K562 (cell line): ENCODE measurements around the gene KCNK10. TPM values are rescaled to one million over a fixed set of nuclear protein-coding genes. Genes with fewer than 3 reads are reported as not detected.

Experiments
- ATAC-seq: fragments of 200-7000 bp; cut with Tn5 transposase; 3 replicates; pipeline ENCODE4 v1.9.1; 2020; ENCODE audit warnings: moderate library complexity
- BruUV-seq: library from RNA; stranded (reverse); fragments of 400-500 nt; replicated peaks from 2 replicates; lab custom pipeline; 2021; lab: Mats Ljungman, UMichigan
- CTCF ChIA-PET: fragments of 300-600 bp; formaldehyde crosslinking; extraction: SDS; loops from one replicate; lab custom pipeline; 2021; ENCODE audit warnings: low intra/inter-chr PET ratio; lab: Yijun Ruan, JAX
- POLR2A ChIA-PET: fragments of 300-600, 350-650 bp; sonication (Branson Sonifier 250); formaldehyde crosslinking; extraction: SDS; loops from one replicate; lab custom pipeline; 2021; ENCODE audit warnings: antibody characterized with exemption, inconsistent platforms; lab: Yijun Ruan, JAX
- DNase-seq, 4 experiments: peaks; one replicate each; pipeline versions ENCODE4 v3.0.0 to v3.0.0-alpha.2; 2011 to 2018; ENCODE audit warnings: low spot score in 3 of 4, mixed read lengths in 3 of 4; ENCODE audit errors: extremely low read depth in 1 of 4
- FAIRE-seq: peaks from 2 replicates; lab custom pipeline; 2011; peaks lifted over from hg19 to GRCh38; lab: Jason Lieb, UNC
- H2AFZ ChIP-seq: 2 replicates; pipeline ENCODE4 v1.6.0; 2011; ENCODE audit warnings: low read depth, low read length, control low read depth, inconsistent platforms
- H3K27ac ChIP-seq: fragments of 200-600 bp; 3 replicates; pipeline ENCODE4 v1.8.0; 2011; ENCODE audit warnings: low read depth, mild to moderate bottlenecking, control low read depth, inconsistent platforms, low read length, moderate library complexity, mixed read lengths; ENCODE audit errors: extremely low read depth
- H3K27me3 ChIP-seq, 2 experiments: fragments of 300-600 bp in 1 of 2; 2 replicates in 1 of 2; 3 replicates in 1 of 2; pipeline versions ENCODE4 v1.6.0 to v1.8.0; 2011; ENCODE audit warnings: inconsistent platforms in 2 of 2, low read length in 2 of 2, mild to moderate bottlenecking in 1 of 2, mixed read lengths in 1 of 2, moderate library complexity in 1 of 2; ENCODE audit not compliant: control insufficient read depth in 2 of 2, insufficient read depth in 2 of 2
- H3K36me3 ChIP-seq: fragments of 300-600 bp; 3 replicates; pipeline ENCODE4 v1.8.0; 2011; ENCODE audit warnings: mild to moderate bottlenecking, low read length, inconsistent platforms; ENCODE audit not compliant: control insufficient read depth, insufficient read depth
- H3K4me1 ChIP-seq, 2 experiments: fragments of 200-600 bp in 1 of 2; replicated peaks in 1 of 2; 2 replicates in 1 of 2; 3 replicates in 1 of 2; pipeline versions ENCODE4 v1.5.1 to v1.8.0; 2011; ENCODE audit warnings: inconsistent platforms in 2 of 2, low read length in 2 of 2, mild to moderate bottlenecking in 1 of 2, mixed read lengths in 1 of 2, moderate library complexity in 1 of 2; ENCODE audit not compliant: control insufficient read depth in 2 of 2, insufficient read depth in 2 of 2
- H3K4me2 ChIP-seq: 2 replicates; pipeline ENCODE4 v1.6.1; 2011; ENCODE audit warnings: low read length, control low read depth, inconsistent platforms, mixed read lengths; ENCODE audit not compliant: insufficient read depth
- H3K4me3 ChIP-seq: fragments of 200-600 bp; sonication (generic), shearing (Covaris generic); 2 replicates; pipeline ENCODE4 v1.5.1; 2016; ENCODE audit warnings: control low read depth, inconsistent platforms
- H3K79me2 ChIP-seq: fragments of 200-600 bp; 3 replicates; pipeline ENCODE4 v1.8.0; 2011; ENCODE audit warnings: low read length, inconsistent platforms; ENCODE audit not compliant: control insufficient read depth, insufficient read depth
- H3K9ac ChIP-seq, 2 experiments: 2 replicates each; pipeline versions ENCODE4 v1.6.0 to v1.6.1; 2011; ENCODE audit warnings: low read depth in 2 of 2, low read length in 2 of 2, control low read depth in 1 of 2, inconsistent platforms in 1 of 2, mild to moderate bottlenecking in 1 of 2, mixed read lengths in 1 of 2; ENCODE audit not compliant: insufficient read depth in 1 of 2
- H3K9me1 ChIP-seq: one replicate; pipeline ENCODE4 v1.6.0; 2011; ENCODE audit warnings: inconsistent platforms, mild to moderate bottlenecking, low read length, moderate library complexity; ENCODE audit not compliant: control insufficient read depth, insufficient read depth
- H3K9me3 ChIP-seq: replicated peaks from 2 replicates; pipeline ENCODE4 v1.5.1; 2011; ENCODE audit warnings: low read depth, low read length, inconsistent platforms; ENCODE audit not compliant: control insufficient read depth, insufficient read depth
- H4K20me1 ChIP-seq: replicated peaks from 2 replicates; pipeline ENCODE4 v1.6.1; 2011; ENCODE audit warnings: low read length, inconsistent platforms, mixed read lengths; ENCODE audit not compliant: control insufficient read depth, insufficient read depth
- ATF6 ChIP-seq: sonication (generic); formaldehyde crosslinking; IDR thresholded peaks from 2 replicates; pipeline ENCODE4 v1.4.0; 2020; ENCODE audit warnings: mild to moderate bottlenecking, missing genetic modification reagents
- BCOR ChIP-seq: fragments of 450-650 bp; IDR thresholded peaks from 2 replicates; pipeline ENCODE4 v1.6.1; 2016
- BHLHE40 ChIP-seq: IDR thresholded peaks from 2 replicates; pipeline ENCODE4 v1.6.1; 2011; ENCODE audit warnings: low read length, improper control_type of control experiment
- KDM1A ChIP-seq, 2 experiments: fragments of 450-650 bp; IDR thresholded peaks; 2 replicates each; pipeline ENCODE4 v1.6.1; 2016; ENCODE audit warnings: mild to moderate bottlenecking in 2 of 2
- KDM2B ChIP-seq: fragments of 250-450 bp; sonication (Bioruptor Pico); IDR thresholded peaks from 2 replicates; pipeline ENCODE4 v1.8.0; 2021; ENCODE audit warnings: mild to moderate bottlenecking, moderate library complexity
- KDM4B ChIP-seq, 2 experiments: fragments of 450-650 bp in 1 of 2; sonication (generic) in 1 of 2; IDR thresholded peaks; 2 replicates each; pipeline ENCODE4 v1.6.1; 2016 to 2017; ENCODE audit warnings: borderline replicate concordance in 2 of 2, antibody characterized with exemption in 1 of 2, low read depth in 1 of 2, mild to moderate bottlenecking in 1 of 2
- RBM39 ChIP-seq: fragments of 200-400 bp; formaldehyde crosslinking; optimal IDR thresholded peaks from 2 replicates; pipeline ENCODE3; 2018; ENCODE audit warnings: low read depth, low read length
- TAF15 ChIP-seq: fragments of 200-400 bp; formaldehyde crosslinking; IDR thresholded peaks from 2 replicates; pipeline ENCODE4 v1.6.1; 2017; ENCODE audit warnings: mild to moderate bottlenecking, low read depth, low read length, moderate library complexity
- ZBTB34 ChIP-seq: fragments of 250-450 bp; sonication (Bioruptor Pico); IDR thresholded peaks from 2 replicates; pipeline ENCODE4 v1.8.0; 2021; ENCODE audit warnings: mild to moderate bottlenecking, moderate library complexity
- ZFP30 ChIP-seq: fragments of 250-450 bp; sonication (Bioruptor Pico); IDR thresholded peaks from 2 replicates; pipeline ENCODE4 v1.8.0; 2022; ENCODE audit warnings: moderate library complexity, mild to moderate bottlenecking, inconsistent platforms, borderline replicate concordance
- ZNF174 ChIP-seq: fragments of 250-450 bp; sonication (Bioruptor Pico); IDR thresholded peaks from 2 replicates; pipeline ENCODE4 v1.4.0; 2020; ENCODE audit warnings: mild to moderate bottlenecking
- ZNF23 ChIP-seq: fragments of 250-450 bp; sonication (Bioruptor Pico); IDR thresholded peaks from 2 replicates; pipeline ENCODE4 v1.4.0; 2020; ENCODE audit warnings: mild to moderate bottlenecking
- ZZZ3 ChIP-seq: fragments of 450-650 bp; IDR thresholded peaks from 2 replicates; pipeline ENCODE4 v1.6.1; 2016; ENCODE audit warnings: antibody characterized with exemption, mild to moderate bottlenecking, moderate library complexity
- WGBS: fragments of 100-300 bp; shearing (Covaris generic); methylation state at CpG from one replicate; pipeline ENCODE4 v1.1.6; 2016; ENCODE audit warnings: low coverage, mixed read lengths; ENCODE audit not compliant: insufficient coverage; ENCODE audit errors: missing lambda C conversion rate; 5-methylcytosine and 5-hydroxymethylcytosine counted together
- in situ Hi-C: fragments of 300-500 bp; cut with MboI; formaldehyde crosslinking; loops from 4 replicates; pipeline ENCODE4 v1.15.0; 2018; ENCODE audit warnings: inconsistent platforms, mixed read lengths
- intact Hi-C: fragments of 100-400 bp; cut with micrococcal nuclease; formaldehyde crosslinking; loops from 2 replicates; pipeline ENCODE4 v1.14.2; 2022
- polyA plus RNA-seq, 8 experiments: library from polyadenylated mRNA; depleted of rRNA in 4 of 8; stranded (reverse) in 5 of 8; unstranded in 3 of 8; fragments of >200 nt; fragmentation: Nextera tagmentation in 2 of 8; fragmentation: Illumina TruSeq in 1 of 8; extraction: Ambion mirVana in 2 of 8; extraction: Trizol in 1 of 8; gene quantifications; 2 replicates each; pipeline versions ENCODE4 v1.2.1 to v1.2.3, GENCODE V29; 2011 to 2014; ENCODE audit warnings: inconsistent platforms in 1 of 8, missing spikeins in 1 of 8
- total RNA-seq, 7 experiments: library from RNA; depleted of rRNA in 6 of 7; stranded (reverse); fragments of >200 nt in 6 of 7; fragmentation: Illumina TruSeq in 2 of 7; extraction: Trizol in 2 of 7; gene quantifications; 2 replicates each; pipeline versions ENCODE4 v1.2.1 to v1.2.3, GENCODE V29; 2011 to 2021; ENCODE audit warnings: low replicate concordance in 1 of 7
- TF ChIP-seq, protein P1 (sequence below): IDR thresholded peaks from 3 replicates; pipeline ENCODE4 v1.6.1; 2011; ENCODE audit warnings: borderline replicate concordance, mild to moderate bottlenecking; ENCODE audit not compliant: insufficient read length, insufficient read depth

The KCNK10 gene
- total and polyA plus RNA-seq, 9 of the 15 experiments (the other 6 are each of a cell fraction or from before 2014, with no cell fraction given), result not detected

DNA sequence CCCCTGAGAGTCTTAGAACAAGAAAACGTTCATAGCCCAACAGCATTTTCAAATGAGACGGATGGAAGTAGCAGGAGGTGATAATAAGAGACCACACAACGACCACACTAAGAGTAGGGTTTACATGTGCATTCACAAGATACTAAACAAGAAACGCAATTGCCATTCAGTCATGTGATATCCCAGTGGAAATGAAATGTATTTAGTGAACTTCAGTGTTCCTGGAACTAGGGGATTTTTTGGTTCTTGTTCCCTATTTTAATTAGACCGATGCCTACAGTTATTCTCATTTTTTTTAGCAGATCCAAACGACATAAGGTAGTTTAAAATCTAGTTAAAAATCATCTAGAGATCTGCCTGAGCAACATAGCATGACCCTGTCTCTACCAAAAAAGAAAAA, 168.1 kb downstream of the KCNK10 start:
- intact Hi-C loops (no loop called here), in situ Hi-C loops (no loop called here)
- H3K27me3 ChIP-seq, result no peaks in the 10 kb centered on the region
- no peak overlapping the region for H3K9ac ChIP-seq
- no TSS peak for BruUV-seq
- no peaks in the 10 kb centered on the region for H3K9me1 ChIP-seq
- no peak overlapping the region for H2AFZ ChIP-seq
- 6% methylated on average over 4 of the region's 6 CpGs for WGBS
- ChIA-PET POLR2A (no interaction called here), CTCF (no interaction called here)
- H3K4me2 ChIP-seq, result no peak overlapping the region
- ATAC-seq (no peak), DNase-seq (no peak), FAIRE-seq (no peak)
- no peak overlapping the region for H3K4me3 ChIP-seq
- no peaks in the 10 kb centered on the region for H3K79me2 ChIP-seq
- H3K27ac ChIP-seq, result no peak overlapping the region
- no peak for TF ChIP-seq KDM4B (IDR thresholded peaks at IDR 0.05; ENCODE audit: borderline replicate concordance in 2 of 2, low read depth in 1 of 2)
- TF ChIP-seq BHLHE40, result no peak
- no peak for TF ChIP-seq TAF15
- TF ChIP-seq ZZZ3, result no peak
- TF ChIP-seq ZNF174 (CRISPR knock-in tag), result no peak
- TF ChIP-seq BCOR, result no peak
- H3K4me1 ChIP-seq, result no peaks in the 10 kb centered on the region
- no peaks in the 10 kb centered on the region for H3K9me3 ChIP-seq
- no peaks in the 10 kb centered on the region for H4K20me1 ChIP-seq
- H3K36me3 ChIP-seq, result no peaks in the 10 kb centered on the region

- WGBS, result 0% methylated on average over 2 of the region's 4 CpGs
- POLR2A ChIA-PET, result no interaction called here
- Histone ChIP-seq H3K27ac (no peak overlapping the region), H3K36me3 (no peaks in the 10 kb centered on the region), H3K4me2 (no peak overlapping the region), H3K9ac (no peak overlapping the region), H4K20me1 (no peaks in the 10 kb centered on the region), H3K79me2 (no peaks in the 10 kb centered on the region)
- in situ Hi-C loops (no loop called here), intact Hi-C loops (no loop called here)
- TF ChIP-seq ATF6 (CRISPR knock-in tag), result no peak
- no peak for TF ChIP-seq ZFP30 (CRISPR knock-in tag)
- no peak for TF ChIP-seq ZBTB34 (CRISPR knock-in tag)
- TF ChIP-seq KDM1A (IDR thresholded peaks at IDR 0.05), result no peak
- TF ChIP-seq KDM2B (CRISPR knock-in tag), result no peak
- no peak for TF ChIP-seq RBM39
- no peak for TF ChIP-seq ZNF23 (CRISPR knock-in tag)
- TF ChIP-seq, protein P1, sequence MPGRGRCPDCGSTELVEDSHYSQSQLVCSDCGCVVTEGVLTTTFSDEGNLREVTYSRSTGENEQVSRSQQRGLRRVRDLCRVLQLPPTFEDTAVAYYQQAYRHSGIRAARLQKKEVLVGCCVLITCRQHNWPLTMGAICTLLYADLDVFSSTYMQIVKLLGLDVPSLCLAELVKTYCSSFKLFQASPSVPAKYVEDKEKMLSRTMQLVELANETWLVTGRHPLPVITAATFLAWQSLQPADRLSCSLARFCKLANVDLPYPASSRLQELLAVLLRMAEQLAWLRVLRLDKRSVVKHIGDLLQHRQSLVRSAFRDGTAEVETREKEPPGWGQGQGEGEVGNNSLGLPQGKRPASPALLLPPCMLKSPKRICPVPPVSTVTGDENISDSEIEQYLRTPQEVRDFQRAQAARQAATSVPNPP, result no peak
- TF ChIP-seq, all 486 proteins: peak for 0
- Histone ChIP-seq H3K9me3 (no peaks in the 10 kb centered on the region), H3K27me3 (no peaks in the 10 kb centered on the region), H3K4me3 (no peak overlapping the region), H3K4me1 (no peaks in the 10 kb centered on the region), H3K9me1 (no peaks in the 10 kb centered on the region), H2AFZ (no peak overlapping the region)
- FAIRE-seq, result no peak
- ATAC-seq, result no peak
- CTCF ChIA-PET, result no interaction called here
- DNase-seq, result no peak
- BruUV-seq, result no TSS peak
Observed at GRCh38 chr14:88154321-88154720, 168.7 kb downstream of the KCNK10 start.
